IPS DF 4.7 (cell line): ENCODE data around the gene IGLL1.
"Not testable (repeated sequence)": the region's sequence is repeated elsewhere in the genome, so short reads cannot be mapped to it uniquely, and the experiment has no call there.

Experiments
- DNase-seq: peaks from one replicate; pipeline ENCODE4 v3.0.0-alpha.2; 2013; ENCODE audit warnings: low spot score; ENCODE audit errors: extremely low read depth

The IGLL1 gene

DNA sequence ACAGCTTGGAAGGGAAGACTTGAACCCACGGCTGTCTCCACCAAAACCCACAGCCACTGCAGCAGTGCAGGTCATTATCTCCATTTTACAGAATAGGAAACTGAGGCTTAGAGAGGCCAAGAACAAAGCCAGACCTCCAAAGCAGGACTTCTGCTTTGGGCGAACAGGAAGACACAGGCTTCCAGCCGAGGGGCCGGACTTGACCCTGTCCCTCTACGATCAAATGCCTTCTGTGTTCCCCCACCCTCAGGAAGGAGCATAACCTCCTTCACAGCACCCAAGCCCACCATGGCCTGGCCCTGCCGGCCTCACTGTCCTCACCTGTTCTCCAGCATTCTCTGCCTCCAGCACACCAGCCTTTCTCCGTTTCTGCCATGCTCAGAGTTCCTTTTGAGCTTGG, 15.8 kb downstream of the IGLL1 start:
- no peak for DNase-seq

DNA sequence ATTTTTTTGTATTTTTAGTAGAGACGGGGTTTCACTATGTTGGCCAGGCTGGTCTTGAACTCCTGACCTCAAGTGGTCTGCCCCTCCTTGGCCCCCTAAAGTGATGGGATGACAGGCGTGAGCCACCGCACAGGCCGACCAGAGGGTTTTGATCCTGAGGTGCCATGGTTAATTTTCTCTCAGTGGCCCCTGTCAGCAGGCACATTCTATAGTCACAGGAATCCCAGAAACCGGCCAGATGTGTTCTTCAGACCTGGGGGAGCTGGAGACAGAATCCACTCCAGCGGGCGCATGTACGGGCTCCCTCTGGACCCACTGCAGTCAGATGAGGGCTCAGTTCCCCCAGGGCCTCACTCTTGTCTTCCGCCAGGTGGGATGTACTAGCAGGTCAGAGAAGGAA, 17.0 kb downstream of the IGLL1 start:
- no peak for DNase-seq

DNA sequence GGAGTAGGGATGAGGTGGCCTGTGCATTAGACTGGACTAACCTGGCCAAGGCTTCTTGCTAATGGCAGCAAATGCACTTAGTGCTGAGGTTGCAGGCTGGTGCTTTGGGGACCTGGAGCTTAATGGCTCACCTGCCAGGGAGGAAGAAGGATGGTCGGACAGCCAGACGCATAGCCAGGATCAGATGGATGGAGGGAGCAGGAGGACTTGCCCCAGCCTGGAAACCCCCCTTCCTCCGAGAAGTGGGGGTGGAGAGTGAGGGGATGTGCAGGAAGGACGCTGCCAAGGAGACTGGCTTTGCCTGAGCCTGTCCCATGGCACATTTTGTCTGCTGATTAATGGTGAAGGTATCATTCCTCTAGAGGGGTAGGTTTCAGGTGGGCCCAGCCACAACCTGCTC, 17.9 kb downstream of the IGLL1 start:
- no peak for DNase-seq

DNA sequence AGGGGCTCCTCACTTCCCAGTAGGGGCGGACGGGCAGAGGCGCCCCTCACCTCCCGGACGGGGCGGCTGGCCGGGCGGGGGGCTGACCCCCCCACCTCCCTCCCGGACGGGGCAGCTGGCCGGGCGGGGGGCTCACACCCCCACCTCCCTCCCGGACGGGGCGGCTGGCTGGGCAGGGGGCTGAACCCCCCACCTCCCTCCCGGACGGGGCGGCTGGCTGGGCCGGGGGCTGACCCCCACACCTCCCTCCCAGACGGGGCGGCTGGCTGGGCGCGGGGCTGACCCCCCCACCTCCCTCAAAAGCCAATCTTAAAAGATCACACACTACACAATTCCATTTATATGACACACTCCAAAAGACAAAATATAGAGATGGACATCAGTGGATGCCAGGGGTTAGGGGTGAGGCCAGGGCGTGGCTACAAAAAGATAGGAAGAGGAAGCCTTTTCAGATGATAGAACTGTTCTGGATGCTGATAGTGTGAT, 19.0 kb downstream of the IGLL1 start:
- not testable (repeated sequence) for DNase-seq

DNA sequence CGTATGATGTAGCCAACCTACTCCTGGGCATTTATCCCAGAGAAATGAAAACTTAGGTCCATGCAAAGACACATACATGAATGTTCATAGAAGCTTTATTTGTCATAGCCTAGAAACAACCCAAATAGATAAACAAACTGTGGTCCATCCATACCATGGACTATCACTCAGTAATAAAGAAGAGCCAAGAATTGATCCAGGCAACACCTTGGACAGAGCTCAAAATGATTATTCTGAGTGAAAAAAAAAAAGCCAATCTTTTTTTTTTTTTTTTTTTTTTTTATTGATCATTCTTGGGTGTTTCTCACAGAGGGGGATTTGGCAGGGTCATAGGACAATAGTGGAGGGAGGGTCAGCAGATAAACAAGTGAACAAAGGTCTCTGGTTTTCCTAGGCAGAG, 19.9 kb downstream of the IGLL1 start:
- DNase-seq = not testable (repeated sequence)

DNA sequence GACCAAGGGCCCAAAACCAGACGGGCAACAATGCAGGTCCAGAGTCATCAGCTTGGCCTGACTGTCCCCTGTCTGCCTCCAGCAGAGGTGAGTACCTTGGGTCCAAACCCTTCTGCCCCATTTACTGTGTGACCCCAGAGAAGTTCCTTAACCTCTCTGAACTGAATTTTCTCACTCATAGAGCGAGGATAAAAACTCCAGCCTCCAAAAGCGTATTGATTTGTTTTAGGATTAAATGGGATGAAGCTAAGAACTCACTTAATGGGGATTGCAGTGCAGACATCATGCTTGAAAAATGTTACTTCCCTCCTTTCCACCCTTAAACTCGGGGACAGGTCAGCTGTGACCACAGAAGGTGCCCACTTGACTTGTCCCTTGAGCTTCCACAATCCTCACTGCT, 22.6 kb downstream of the IGLL1 start:
- DNase-seq = no peak

DNA sequence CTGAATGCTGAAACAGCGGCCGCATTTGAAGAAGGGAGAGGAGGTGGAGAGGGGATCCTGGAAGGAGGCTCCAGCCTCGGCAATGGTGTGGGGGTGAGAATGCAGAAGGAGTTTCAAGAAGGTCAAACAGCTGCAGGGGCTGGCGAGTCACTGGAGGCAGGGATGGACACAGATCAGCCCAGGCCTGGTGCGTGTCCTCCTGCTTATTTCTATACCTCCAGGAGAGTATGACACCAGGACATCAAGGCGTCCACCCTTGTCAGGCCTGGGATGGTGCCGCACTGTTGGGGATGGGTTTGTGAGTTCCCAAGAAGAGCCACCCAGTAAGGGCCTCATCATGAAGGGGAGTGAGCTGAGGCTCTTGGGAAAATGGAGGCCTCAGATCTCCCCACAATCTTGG, 23.1 kb downstream of the IGLL1 start:
- no peak for DNase-seq

DNA sequence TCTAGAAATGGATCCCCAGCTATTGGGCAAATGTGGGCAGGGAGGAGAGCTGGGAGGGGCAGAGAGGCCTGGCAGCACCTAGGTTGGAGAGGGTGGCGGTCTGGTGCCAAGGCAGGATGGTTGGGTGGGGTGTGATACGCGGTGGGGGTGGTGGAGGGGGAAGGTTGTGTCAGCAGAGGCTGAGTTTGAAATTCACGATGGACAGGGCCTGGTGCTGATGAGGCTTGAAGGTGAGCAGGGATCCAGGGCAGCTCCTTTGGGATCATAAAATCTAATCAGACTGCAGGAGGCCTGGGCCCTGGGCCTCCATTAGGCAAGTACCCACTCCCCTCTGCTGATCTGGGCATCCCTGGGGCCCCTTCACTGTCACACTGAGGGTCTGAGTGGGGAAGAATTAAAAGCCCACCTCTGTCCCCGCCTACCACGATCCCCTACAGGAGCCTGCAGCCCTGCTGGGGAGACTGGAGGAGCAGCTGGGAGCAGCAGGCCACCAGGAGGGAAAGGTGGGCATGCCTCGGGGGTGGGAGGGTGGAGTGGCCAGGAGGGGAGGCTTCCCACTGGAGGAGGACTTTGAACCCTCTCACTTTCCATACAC, 24.0 kb downstream of the IGLL1 start:
- DNase-seq = no peak

DNA sequence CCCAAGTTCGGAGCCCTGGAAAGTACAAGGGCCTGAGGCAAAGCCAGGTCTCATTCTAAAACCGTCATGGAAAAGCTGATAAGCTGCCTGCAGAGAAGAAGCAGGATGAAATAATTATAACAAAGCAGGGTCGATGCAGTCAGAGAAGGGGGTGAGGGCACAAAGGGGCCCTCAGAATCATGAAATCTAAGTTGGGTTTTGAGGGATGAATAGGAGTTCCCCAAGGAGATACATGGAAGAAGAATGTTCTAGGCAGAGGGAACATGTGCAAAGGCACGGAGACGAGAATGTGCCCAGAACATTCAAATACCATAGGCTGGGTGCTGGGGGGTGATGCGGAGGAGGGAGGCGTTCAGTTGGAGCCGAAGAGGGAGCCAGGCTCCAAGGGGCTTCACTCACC, 25.0 kb downstream of the IGLL1 start:
- no peak for DNase-seq

DNA sequence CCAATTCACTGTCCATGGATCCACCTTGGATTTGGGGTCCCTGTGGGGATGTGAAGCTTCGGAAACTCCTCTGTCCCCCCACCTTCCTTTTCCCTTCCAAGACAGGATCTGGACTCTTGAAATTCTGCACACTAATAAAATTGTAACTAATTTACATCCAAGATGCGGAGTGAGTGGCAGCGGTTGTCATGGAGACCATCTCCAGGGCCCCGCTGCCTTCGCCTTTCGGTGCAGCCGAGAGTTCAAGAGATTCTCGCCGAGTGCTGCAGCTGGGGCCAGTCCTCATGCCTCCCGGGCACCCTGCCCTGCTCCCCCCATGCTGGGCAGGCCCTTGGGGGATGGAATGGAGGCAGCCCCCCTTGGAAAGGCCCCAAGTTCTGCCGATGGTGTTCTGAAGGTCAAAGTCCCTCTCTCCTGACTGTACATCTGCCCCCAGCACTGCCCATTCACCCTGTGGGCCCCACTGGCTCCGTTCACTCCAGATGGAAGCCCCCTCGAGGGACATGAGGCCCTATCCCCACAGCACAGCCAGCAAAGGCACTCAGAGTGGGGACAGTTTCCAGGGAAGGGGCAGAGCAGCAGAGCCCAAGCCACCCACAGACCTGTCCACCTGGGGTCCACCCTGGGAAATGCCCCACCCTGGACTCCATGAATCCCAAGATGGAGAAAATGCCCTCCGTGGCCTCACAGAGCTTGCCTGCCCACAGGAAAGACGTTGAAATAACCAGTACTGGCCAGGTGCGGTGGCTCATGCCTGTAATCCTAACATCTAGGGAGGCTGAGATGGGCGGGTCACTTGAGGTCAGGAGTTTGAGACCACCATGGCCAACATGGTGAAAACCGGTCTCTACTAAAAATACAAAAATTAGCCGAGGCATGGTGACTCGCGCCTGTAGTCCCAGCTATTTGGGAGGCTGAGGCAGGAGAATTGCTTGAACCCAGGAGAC, 25.9 kb downstream of the IGLL1 start:
- no peak for DNase-seq

DNA sequence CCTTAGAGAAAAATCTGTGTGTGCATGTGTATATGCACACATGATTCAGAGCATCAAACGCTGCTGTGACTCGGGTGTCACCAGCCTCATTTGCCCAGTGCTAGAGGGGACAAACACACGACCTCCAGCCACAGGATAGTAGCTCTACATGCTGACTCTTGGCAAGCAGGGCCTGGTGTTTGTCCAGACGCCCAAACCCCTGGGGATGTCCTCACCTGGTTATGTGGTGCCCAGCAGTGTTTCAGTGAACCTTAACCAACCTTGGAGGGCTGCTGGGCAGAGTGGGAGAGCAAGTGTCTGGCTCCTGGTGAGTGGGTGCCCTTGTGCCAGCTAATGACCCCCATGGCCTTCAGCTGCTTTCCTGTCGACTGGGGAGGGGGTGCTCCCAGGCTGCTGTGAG, 26.7 kb downstream of the IGLL1 start:
- no peak for DNase-seq

DNA sequence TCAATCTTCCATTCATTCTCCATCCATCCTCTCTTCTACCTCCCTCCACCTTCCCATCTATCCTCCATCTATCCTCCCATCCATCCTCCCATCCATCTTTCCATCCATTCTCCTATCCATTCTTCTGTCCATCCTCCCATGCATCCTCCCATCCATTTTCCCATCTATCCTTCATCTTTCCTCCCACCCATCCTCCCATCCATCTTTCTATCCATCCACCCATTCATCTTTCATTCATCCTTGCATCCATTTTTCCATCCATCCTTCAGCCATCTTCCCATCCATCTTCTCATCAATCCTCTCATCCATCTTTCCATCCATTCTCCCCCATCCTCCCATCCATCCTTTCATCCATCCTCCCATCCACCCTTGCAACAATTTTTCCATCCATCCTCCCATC, 27.5 kb downstream of the IGLL1 start:
- DNase-seq = no peak

DNA sequence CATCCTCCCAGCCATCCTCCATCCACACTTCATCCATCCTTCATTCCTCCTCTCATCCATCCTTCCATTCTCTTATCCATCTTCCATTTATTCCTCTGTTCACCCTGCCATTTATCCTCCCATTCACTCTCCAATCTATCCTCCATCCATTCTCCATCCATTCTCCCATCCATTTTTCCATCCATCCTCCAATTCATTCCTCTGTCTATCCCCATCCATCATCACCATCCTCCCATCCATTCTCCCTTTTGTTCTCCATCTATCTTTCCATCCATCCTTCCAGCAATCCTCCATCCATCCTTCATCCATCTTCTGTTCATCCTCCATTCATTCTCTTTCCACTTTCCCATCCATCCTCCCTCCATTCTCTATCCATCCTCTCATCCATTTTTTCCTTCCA, 28.7 kb downstream of the IGLL1 start:
- no peak for DNase-seq

DNA sequence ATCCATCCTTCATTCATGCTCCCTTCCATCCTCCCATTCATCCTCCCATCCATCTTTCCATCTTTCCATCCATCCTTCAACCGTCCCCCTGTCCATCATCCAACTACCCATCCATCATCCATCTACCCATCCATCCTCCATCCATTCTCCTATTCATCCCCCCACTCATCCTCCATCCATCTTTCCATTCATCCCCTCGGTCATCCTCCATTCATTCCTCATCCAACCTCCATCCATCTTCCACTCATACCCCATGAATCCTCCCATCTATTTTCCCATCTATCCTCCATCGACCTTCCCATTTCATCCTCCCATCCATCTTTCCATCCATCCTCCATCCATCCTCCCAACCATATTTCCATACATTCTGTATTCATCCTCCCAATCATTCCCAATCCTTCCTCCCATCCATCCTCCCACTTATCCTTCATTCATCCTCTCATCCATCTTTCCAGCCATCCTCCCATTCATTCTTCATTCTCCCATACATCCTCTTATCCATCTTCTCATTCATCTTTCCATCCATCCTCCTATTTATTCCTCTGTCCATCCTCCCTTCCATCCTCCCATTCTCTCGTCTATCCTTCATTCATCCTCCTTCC, 29.9 kb downstream of the IGLL1 start:
- no peak for DNase-seq

DNA sequence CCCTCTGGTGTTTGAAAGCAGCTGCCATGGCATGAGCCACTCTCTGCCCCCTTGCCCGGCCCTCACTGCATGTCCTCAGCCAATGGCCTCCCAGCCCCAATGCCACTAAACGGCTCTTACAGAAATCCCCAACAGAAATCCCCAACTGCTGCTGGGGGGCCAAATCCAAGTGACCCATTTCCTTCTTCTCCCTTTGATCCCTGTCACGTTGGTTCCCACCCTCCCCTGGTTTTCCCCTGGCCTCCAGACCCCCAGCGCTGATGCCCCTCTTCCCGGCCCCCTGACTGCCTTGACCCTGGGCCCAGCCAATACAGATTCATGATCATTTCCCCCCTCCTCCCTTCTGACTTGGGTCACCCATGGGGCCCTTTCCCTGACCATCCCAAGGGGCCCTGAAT, 30.9 kb downstream of the IGLL1 start:
- no peak for DNase-seq

DNA sequence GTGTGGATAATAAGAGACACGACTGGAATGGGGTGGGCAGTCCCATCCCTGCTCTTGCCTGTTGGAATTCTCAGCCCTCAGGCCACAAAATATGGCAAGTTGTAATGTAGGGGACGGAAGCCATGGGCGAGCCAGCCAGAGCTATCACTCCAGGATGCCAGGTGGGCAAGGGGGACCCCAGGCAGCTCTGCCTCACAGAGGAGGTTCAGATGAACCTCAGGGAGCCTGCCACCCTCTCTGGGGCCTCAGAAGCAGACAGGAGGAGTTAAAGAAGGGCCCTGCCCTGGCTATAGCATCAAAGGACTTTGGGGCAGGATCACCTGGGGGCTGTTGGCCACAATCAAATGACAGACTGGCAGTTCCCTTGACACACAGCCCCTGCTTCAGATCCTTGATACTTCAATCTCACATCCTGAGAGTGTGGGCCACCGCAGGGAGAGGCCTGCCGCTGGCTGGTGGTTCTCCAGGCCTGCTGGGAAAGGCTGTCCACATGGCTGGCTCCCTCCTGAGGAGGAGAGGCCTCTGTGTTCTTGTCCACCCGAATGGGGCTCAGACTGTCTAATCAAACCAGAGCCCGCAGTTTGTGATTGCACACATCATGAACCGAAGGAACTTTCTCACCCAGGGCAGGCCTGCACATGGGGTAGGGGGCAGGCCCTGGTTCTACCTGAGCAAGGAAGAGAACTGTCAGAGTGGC, 31.4 kb downstream of the IGLL1 start:
- no peak for DNase-seq

DNA sequence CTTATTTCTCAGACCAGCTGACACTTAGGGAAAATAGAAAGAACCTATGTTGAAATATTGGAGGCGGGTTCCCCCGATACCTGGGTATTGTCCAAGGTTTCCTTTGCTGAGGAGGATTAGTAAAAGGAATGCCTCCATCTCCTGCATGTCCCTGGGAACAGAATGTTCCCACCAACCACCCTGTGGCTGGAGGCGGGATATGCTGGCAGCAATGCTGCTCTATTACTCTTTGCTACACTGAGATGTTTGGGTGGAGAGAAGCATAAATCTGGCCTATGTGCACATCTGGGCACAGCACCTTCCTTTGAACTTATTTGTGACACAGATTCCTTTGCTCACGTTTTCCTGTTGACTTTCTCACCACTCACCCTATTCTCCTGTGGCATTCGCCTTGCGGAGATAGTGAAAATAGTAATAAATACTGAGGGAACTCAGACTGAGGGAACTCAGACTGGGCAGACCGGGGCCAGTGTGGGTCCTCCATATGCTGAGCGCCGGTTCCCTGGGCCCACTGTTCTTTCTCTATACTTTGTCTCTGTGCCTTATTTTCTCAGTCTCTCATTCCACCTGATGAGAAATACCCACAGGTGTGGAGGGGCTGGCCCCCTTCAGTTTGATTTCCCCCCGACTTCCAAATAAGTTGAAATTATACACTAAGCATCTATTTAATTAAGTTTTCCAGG, 32.1 kb downstream of the IGLL1 start:
- DNase-seq = no peak

DNA sequence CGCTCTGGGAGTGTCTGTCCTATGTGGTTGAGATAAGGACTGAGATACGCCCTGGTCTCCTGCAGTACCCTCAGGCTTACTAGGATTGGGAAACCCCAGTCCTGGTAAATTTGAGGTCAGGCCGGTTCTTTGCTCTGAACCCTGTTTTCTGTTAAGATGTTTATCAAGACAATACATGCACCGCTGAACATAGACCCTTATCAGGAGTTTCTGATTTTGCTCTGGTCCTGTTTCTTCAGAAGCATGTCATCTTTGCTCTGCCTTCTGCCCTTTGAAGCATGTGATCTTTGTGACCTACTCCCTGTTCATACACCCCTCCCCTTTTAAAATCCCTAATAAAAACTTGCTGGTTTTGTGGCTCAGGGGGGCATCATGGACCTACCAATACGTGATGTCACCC, 32.7 kb downstream of the IGLL1 start:
- DNase-seq = not testable (repeated sequence)

DNA sequence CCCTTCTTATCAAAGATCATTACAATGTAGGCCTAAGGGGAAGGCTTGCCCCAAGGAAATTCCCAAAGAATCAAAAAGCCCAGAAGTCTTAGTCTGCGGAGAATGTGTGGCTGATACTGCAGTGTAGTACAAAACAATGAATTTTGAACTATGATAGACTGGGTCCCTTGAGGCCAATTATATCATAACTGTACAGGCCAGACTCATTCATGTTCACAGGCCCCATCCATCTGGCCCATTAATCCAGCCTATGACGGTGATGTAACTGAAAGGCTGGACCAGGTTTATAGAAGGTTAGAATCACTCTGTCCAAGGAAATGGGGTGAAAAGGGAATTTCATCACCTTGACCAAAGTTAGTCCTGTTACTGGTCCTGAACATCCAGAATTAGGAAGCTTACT, 35.2 kb downstream of the IGLL1 start:
- no peak for DNase-seq

DNA sequence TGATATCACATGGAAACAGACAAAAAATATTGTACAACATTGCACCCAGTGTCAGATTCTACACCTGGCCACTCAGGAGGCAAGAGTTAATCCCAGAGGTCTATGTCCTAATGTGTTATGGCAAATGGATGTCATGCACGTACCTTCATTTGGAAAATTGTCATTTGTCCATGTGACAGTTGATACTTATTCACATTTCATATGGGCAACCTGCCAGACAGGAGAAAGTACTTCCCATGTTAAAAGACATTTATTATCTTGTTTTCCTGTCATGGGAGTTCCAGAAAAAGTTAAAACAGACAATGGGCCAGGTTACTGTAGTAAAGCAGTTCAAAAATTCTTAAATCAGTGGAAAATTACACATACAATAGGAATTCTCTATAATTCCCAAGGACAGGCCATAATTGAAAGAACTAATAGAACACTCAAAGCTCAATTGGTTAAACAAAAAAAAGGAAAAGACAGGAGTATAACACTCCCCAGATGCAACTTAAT, 36.5 kb downstream of the IGLL1 start:
- DNase-seq = not testable (repeated sequence)

DNA sequence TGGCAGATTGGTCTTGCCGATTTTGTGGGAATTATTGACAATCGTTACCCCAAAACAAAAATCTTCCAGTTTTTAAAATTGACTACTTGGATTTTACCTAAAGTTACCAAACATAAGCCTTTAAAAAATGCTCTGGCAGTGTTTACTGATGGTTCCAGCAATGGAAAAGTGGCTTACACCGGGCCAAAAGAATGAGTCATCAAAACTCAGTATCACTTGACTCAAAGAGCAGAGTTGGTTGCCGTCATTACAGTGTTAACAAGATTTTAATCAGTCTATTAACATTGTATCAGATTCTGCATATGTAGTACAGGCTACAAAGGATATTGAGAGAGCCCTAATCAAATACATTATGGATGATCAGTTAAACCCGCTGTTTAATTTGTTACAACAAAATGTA, 37.2 kb downstream of the IGLL1 start:
- DNase-seq = no peak
